AG09309 (cell line): Measurements from ENCODE around the gene ROM1.
"Not testable (repeated sequence)": the region's sequence is repeated elsewhere in the genome, so short reads cannot be mapped to it uniquely, and the experiment has no call there.

Experiments used
- DNase-seq: peaks from one replicate; pipeline ENCODE4 v3.0.0-alpha.2; 2010; ENCODE audit warnings: low read depth
- H3K4me3 ChIP-seq: 2 replicates; pipeline ENCODE4 v1.5.1; 2011; ENCODE audit warnings: mild to moderate bottlenecking, low read depth, low read length, moderate library complexity; ENCODE audit not compliant: control insufficient read depth
- TF ChIP-seq, protein P1 (sequence below): IDR thresholded peaks from 2 replicates; pipeline ENCODE4 v1.5.1; 2011; ENCODE audit warnings: mild to moderate bottlenecking, low read depth, low read length, inconsistent platforms; ENCODE audit not compliant: insufficient read depth, control insufficient read depth; ENCODE audit errors: missing control alignments

The ROM1 gene

DNA sequence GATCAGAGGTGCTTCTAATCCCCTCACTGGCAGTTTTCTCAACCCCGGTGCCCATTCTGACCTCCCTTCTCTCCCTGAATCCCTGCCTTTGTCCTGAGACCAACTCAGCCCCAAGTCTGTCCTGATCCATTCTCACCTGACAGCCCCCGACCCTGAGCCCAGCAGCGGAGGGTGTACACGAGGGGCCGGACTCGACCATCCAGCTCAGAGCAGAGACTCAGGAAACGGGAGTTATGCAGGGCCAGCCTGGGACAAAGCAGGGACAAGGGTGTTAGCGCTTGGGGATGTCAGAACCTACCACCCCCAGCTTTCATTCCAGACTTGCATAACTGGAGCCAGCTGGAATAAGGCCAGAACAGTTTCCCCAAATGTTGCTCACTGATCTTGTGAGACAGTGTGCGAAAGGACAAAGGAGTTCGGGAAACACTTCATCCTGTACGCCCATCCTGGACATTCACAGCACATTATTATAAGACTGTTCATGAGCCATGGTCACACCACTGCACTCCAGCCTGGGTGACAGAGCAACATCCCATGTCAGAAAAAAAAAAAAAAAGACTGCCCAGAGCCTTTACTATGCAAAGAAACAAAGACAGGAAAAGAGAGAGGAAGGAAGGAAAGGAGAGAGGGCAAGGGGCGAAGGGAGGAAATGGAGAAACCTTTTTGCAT, 35.9 kb upstream of the ROM1 start:
- no peak overlapping the region for H3K4me3 ChIP-seq
- TF ChIP-seq, protein P1, sequence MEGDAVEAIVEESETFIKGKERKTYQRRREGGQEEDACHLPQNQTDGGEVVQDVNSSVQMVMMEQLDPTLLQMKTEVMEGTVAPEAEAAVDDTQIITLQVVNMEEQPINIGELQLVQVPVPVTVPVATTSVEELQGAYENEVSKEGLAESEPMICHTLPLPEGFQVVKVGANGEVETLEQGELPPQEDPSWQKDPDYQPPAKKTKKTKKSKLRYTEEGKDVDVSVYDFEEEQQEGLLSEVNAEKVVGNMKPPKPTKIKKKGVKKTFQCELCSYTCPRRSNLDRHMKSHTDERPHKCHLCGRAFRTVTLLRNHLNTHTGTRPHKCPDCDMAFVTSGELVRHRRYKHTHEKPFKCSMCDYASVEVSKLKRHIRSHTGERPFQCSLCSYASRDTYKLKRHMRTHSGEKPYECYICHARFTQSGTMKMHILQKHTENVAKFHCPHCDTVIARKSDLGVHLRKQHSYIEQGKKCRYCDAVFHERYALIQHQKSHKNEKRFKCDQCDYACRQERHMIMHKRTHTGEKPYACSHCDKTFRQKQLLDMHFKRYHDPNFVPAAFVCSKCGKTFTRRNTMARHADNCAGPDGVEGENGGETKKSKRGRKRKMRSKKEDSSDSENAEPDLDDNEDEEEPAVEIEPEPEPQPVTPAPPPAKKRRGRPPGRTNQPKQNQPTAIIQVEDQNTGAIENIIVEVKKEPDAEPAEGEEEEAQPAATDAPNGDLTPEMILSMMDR: no peak
- no peak for DNase-seq

DNA sequence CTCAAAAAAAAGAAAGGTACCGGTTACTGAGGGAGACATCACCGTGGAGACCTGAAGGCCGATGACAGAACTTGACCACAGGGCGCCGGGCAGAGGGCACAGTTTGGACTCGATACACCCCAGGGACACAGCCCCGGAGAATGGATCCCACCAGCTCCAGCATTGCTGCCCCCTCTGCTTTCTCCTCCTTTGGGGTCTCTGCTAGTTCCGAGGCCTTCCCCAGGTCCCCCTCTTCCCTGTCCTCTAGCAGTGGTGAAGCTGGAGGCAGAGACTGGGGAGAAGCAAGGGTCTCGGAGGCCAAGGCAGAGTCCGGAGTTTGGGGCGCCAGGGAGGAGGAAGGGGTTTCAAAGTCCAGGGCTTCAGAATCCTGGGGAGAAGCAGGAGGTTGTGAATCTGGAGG, 34.5 kb upstream of the ROM1 start:
- DNase-seq: no peak
- TF ChIP-seq, protein P1: no peak
- no peak overlapping the region for H3K4me3 ChIP-seq

DNA sequence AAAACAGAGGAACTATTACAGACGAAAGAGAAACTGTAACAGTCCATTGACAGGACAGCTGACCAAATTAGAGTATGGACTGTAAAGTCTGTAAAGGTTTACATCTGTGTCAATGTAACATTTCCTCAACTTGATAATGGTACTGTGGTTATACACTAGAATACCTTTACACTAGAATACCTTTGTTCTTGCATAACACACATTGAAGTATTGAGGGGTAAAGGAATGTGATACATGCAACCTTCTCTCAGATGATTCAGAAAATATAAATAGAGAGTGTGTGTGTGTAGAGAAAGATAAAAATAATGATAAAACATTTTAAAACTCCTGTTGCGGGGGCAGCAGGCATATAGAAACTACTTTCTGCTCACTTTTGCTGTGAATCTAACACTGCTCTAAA, 33.8 kb upstream of the ROM1 start:
- no peak for DNase-seq
- TF ChIP-seq, protein P1: no peak
- H3K4me3 ChIP-seq: no peak overlapping the region

DNA sequence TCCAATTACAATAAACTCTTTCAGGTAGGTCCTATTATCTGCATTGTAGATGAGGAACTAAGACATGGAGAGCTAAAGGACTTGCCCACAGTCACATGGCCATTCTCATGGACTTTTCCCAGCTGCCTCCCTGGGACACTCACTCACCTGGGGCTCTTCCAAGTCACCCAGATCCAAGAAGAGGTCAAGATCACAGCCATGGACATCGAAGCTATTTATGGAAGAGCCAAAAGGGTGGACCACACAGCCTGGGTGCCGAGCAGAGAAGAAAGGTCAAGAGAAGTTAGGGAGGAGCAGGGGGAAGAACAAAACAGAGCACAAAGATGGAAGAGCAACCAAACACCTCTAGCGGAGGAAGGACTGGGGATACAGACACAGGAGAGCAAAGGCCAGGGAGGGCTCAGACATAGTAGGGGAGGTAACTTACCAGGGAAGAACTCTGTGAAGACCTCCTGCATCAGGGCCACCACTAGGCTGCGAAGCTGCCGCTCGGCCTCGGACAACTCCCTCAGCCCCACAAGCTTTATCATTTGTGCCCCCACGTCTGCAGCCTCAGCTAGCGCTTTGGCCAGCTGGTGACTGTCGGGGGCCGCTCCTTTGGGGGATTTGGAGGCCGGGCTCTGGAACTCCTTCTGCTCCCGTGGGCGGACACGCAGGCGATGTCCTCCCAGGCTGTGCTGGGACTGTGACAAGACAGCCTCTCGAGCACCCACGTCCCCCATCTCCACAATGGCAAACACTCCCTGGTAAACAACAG, 31.9 kb upstream of the ROM1 start:
- no peak overlapping the region for H3K4me3 ChIP-seq
- no peak for DNase-seq
- TF ChIP-seq, protein P1: no peak

DNA sequence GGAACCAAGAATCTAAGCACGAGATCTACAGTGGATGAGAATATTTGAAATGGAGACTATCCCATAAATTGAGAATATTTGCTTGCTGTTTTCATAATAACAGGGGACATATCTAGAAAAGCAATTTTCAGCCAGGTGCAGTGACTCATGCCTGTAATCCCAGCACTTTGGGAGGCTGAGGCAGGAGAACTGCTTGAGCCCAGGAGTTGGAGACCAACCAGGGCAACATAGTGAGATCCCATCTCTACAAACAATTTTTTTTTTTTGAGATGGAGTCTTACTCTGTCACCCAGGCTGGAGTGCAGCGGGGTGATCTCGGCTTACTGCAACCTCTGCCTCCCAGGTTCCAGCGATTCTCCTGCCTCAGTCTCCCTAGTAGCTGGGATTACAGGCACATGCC, 31.3 kb upstream of the ROM1 start:
- H3K4me3 ChIP-seq, DNase-seq: not testable (repeated sequence)

DNA sequence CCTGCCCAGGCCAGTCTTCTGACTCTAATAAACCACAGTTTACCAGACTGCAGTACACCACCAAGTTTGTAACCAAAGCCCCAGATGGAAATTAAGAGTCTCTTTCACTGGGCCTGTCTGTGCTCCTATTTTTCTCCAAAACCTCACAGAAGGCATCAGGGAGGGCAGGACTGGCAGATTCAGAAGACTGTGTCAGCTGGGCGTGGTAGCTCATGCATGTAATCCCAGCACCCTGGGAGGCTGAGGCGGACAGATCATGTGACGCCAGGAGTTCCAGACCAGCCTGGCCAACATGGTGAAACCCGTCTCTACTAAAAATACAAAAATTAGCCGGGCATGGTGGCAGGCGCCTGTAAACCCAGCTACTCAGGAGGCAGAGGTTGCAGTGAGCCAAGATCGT, 27.7 kb upstream of the ROM1 start:
- not testable (repeated sequence) for DNase-seq, H3K4me3 ChIP-seq

DNA sequence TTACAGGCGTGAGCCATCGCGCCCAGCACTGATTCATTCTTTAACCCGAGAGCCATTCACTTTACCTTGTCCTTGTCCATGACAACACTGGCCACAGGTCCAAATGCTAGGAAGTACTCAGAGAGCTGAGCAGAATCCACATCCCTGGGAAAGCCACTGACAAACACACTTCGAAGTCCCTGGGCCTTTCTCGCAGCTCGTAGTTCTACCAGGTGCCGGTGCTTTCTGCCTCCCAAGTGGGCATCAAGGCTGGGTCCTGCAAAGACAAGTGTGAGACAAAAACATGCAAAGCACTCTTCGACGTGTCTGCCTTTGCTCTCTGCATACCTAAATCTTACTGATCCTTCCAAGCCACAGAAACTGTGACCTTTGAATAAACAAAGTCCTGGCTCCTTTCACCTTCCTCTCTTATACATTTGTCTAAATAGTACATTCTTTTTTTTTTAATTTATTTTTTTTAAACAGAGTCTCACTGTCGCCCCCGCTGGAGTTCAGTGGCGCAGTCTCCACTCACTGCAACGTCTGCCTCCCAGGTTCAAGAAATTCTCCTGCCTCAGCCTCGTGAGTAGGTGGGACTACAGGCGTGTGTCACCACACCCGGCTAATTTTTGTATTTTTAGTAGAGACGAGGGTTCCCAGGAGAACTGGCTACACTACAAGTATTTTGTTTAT, 24.0 kb upstream of the ROM1 start:
- no peak overlapping the region for H3K4me3 ChIP-seq
- DNase-seq: no peak
- TF ChIP-seq, protein P1: peak; percentile 30
